HG03378 (cell line): Measurements from ENCODE around the gene MARCHF9.
"Not testable (repeated sequence)": the region's sequence is repeated elsewhere in the genome, so short reads cannot be mapped to it uniquely, and the experiment has no call there.

Experiments used
- ATAC-seq: cut with Tn5 transposase; IDR thresholded peaks from one replicate; pipeline ENCODE4 v1.9.1; 2021; ENCODE audit warnings: mild to moderate bottlenecking, moderate library complexity; ENCODE audit not compliant: unreplicated experiment

MARCHF9 gene

DNA sequence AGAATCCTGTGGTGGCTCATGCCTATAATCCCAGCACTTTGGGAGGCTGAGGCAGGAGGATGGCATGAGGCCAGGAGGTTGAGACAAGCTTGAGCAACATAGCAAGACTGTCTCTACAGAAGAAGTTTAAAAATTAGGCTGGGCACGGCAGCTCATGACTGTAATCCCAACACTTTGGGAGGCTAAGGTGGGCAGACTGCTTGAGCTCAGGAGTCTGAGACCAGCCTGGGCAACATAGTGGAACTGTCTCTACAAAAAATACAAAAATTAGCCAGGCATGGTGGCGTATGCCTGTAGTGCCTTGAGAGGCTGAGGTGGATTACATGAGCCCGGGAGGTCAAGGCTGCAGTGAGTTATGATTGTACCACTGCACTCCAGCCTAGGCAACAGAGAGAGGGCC lies 13.0 kb downstream of the MARCHF9 start:
- ATAC-seq, result no peak

DNA sequence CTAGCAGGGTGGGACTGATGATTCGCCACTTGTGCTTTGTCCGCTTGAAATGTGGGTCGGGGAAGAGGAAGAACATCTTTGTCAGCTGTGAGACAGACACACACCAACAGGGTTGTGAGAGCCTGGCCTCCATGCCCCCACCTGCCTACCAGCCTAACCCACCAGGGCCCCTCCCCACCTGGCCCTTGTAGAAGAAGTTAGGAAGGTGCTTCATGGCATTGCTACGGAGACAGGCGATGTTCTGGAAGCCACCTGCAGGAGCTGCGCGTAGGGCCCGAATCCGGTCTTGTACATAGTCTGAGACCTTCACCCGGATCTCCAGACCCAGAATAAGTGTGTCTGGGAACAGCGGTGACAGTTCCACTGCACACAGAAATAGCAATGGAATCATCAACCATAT lies 14.7 kb downstream of the MARCHF9 start:
- no peak for ATAC-seq

DNA sequence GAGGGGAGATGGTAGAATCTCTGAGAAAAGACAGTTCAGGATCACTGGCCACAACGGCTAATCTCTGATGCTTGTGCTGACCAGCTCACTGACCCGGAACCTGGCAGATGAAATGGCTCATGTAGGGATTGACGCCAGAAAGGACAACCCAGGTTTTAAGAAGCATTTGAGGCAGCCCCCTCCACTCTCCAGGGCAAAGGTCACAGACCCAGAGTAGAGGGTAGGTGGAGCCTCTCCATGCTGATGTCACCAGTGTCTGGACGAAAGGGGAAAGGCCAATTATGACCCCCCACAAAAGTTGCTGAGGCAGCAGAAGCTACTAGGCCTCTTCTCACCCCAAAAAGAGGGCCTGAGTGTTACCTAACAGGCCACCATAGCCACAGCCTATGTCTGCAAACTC lies 15.8 kb downstream of the MARCHF9 start:
- ATAC-seq, result no peak

DNA sequence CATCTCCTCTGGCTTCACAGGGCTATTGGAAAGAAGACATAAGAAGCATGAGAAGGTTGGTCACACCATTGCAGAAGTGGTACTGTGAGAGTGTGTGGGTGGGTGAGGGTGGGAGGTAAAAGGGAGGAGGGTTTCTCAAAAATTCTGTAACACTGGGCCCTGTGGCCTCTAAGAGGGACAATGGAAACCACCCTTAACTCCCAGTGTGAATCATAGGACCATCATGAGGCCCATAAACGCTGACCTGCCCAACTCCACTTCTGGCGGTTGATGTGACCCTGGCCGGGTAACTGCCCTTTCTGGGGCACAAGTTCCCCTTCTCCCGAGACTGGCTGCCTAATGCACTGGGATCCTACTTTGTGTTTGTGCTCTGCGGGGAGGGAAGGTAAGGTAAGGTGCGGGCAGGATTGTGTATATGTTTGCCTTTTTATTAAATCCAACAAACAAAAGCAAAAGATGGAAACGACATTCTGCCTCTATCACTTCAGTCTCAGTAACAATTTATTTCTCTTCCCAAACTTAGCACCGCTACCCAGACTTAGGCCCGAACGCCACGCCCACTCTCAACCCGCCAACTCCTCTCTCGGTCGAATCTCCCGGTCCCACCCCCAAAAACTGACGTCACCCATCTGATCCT lies 16.5 kb downstream of the MARCHF9 start:
- ATAC-seq, result peak; percentile 79

DNA sequence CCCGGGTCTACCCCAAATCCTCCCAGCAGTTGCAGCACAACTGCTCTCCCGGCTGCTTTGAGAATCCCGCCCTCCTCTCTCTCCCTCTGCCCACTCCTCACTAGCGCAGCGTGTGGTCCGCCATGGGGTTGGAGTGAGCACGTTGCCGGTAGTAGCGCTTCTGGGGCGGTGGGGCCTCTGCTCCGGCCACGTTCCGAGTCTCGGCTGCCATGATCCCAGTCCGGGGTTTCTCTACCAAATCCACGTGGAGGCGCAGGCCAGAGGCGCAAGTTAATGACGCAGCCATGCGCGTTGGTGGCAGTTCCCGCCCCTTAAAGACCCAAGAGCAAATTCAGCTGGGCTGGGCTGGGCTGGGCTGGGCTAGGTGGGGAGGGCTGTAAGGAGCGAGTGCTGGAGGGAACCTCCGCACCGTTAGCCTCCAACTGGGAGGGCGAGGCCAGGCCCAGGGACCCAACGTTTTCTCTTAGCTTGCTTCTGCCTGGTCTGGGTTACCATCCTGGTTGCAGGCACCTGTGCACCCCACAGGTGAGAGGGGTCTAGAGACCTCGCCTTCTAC lies 17.0 kb downstream of the MARCHF9 start, which contains the start of gene METTL1:
TSS of gene METTL1 (minus strand) at position 233 of the 556 bp plus-strand sequence. CDS start at position 211, 22 bp downstream.
- peak; percentile 75 for ATAC-seq

DNA sequence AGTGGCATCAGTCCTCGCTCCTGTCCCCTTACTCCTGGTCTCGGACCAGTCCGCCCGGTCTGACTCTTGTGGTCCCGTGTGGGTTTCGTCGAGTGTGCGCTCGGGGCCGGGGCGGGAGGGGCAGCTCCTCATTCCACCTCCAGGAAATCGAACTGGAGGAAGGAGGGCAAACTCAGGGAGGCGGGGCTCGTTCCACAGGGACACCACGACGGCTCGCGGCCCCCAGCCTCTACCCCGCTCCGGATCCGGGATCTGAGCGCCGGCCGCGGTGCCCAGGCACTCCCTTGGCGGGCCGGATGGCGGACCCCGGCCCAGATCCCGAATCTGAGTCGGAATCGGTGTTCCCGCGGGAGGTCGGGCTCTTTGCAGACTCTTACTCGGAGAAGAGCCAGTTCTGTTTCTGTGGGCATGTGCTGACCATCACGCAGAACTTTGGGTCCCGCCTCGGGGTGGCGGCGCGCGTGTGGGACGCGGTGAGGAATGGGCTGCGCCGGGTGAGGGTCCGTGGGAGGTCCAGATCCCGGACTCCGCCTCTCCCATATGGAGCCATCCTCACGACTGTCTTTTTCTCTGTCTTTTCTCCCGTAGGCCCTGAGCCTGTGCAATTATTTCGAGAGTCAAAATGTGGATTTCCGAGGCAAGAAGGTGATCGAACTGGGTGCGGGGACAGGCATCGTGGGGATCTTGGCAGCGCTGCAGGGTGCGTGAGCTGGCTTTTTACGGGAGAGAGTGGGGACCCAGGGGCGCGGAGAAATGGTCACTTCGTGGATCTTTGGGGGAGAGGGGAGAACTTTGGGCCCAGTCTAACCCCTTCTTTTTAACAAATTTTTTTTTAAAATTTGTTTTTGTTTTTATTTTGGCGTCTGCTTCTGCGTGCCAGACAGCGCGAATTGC lies 17.8 kb downstream of the MARCHF9 start, which contains the start of gene EEF1AKMT3:
TSS of gene EEF1AKMT3 (plus strand) at position 186 of the 894 bp plus-strand sequence. CDS start at position 297, 111 bp downstream.
- ATAC-seq, result peak; percentile 7

DNA sequence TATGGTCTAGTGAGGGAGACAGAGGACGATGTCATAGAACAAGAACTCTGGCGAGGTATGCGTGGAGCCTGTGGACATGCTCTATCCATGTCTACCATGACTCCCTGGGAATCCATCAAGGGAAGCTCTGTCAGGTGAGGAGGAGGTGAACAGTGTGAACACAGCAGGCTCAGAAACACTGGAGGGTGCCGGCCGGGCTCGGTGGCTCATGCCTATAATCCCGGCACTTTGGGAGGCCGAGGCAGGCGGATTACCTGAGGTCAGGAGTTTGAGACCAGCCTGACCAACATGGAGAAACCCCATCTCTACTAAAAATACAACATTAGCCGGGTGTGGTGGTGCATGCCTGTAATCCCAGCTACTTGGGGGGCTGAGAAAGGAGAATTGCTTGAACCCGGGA lies 19.7 kb downstream of the MARCHF9 start:
- not testable (repeated sequence) for ATAC-seq

DNA sequence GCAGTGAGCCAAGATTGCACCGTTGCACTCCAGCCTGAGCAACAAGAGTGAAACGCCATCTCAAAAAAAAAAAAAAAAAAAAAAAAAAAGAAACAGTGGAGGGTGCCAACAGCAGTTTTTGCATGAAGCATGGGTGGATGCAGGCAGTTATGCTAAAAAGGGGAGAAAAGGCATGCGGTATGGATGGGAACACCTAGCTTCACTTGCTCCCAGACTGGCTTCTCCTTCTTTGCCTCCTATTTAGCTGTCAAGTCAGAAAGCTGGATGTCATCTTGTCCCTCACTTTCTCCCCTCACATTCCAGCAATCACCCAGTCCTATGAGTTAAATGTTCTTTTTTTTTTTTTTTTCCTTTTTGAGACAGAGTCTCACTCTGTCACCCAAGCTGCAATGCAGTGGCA lies 20.1 kb downstream of the MARCHF9 start:
- no peak for ATAC-seq

DNA sequence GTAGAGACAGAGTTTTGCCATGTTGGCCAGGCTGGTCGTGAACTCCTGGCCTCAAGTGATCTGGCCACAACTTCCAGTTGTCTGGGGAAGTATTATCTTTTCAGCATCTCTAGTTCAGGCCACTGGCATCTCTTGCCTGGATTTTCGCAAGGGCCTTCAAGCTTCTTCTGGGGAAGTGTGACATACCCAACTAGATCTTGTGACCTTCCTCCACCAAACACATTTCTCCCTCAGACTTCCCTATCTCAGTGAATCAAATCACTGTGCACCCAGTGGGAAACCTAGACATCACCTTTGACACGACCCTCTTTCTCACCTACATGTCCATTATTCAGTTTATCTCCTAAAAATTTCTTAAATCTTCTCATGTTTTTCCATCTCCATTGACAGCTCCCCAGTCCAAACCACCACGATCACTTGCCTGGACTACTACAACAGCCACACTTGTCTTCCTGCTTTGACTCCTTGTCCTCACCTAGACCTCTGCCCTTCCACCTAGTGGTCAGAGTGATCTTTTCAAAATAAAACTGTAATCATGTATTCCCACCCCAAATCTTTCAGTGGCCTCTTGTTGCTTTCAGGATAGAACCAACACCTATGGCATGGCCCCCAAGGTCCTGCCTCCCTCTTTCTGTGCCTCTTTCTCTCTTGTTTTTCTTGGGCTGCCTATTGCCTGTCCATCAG lies 20.8 kb downstream of the MARCHF9 start:
- ATAC-seq, result no peak

DNA sequence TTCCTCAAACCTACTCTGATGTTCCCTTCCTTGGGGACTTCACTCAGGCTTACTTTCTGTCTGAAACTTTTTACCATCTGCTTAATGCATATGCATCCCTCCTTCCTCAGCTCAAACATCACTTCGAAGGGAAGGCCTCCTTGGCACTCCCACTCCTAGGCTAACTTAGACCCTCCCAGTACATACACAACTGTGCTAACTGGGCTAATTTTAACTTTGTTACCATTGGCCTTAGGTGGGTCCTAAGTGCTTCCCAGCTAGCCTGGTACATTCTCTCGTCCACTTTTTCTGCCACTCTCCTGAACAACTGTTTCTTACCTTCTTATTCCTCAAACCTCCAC lies 21.3 kb downstream of the MARCHF9 start:
- no peak for ATAC-seq

DNA sequence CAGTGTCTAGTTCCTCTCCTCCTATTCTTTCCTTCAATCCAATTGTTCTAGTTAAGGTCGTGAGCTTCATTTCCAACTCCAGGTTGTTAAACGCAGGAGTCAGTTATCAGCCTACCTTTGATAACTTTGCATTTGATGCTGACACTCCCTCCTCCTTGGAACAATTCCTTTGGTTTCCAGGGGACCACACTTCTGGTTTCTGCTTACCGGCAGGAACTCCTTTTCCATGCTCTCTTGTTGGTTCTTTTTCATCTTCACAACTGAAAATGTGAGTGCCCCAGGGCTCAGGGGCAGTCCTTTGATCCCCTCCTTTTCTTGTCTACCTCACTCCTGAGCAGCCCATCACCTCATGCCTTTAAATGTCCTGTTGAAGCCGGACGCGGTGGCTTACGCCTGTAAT lies 22.5 kb downstream of the MARCHF9 start:
- ATAC-seq, result no peak

DNA sequence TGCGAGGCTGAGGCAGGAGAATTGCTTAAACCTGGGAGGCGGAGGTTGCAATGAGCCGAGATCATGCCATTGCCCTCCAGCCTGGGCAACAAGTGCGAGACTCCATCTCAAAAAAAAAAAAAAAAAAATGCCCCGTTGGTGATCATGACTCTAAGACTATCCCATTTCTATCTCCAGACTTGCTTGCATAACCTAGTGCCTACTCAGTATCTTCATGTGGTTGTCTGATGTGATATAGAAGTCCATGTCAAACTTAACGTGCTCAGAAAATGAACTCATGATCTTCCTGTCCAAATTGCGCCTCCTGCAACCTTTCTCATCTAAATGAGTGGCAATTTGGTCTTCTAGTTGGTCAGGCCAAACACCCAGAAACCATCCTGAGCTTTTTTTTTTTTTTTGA lies 23.0 kb downstream of the MARCHF9 start:
- no peak for ATAC-seq

DNA sequence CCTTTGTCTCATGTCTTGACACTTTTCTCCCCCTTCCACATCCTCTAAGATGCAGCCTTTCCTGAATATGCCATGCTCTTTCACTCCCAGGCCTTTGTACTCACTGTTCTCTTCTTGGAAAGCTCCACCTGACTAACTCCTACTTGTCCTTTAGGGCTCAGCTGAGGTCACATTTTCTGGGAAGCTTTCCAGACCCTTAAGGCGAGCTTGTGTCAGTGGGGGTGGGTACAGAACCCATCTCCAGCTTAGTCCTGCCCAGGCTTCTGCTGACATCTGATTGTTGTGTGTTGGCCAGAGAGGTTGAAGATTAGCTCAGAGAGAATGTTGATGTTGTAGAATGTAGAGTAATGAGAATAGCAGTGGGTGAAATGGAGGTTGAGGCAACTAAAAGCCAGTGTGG lies 24.8 kb downstream of the MARCHF9 start:
- ATAC-seq, result no peak

DNA sequence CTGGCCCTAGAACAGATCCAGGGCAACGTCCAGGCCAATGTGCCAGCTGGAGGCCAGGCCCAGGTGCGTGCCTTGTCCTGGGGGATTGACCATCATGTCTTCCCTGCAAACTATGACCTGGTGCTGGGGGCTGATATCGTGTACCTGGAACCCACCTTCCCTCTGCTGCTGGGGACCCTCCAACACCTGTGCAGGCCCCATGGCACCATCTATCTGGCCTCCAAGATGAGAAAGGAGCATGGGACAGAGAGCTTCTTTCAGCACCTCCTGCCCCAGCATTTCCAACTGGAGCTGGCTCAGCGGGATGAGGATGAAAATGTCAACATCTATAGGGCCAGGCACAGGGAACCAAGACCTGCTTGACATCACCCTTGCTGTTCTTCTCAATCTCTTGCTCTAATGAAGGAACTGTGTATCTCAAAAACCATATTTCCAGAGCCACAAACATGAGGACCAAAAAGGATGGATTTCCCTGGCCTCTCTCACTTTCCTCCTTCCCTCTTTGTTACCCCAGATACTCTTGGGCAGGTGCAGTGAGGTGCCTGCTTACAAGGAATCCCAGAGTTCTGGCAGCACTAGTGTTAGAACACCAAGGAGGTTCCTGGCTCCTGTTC lies 25.5 kb downstream of the MARCHF9 start:
- ATAC-seq, result no peak

DNA sequence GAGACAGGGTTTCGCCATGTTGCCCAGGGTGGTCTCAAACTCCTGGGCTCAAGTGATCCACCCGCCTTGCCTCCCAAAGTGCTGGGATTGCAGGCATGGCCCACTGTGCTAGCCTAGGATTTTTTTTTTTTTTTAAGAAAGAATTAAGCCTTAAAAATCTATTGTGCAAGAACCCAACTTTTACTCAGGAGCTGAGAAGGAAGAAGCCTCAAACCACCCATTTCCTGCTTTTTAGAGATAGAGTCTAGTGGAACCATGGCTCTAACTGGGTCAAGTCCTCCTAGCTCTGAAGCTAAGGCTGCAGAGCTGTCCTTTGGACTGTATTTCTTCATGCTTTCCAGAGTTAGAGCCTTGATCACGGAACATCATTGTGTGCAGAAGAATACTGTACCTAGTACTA lies 26.3 kb downstream of the MARCHF9 start:
- ATAC-seq, result no peak

DNA sequence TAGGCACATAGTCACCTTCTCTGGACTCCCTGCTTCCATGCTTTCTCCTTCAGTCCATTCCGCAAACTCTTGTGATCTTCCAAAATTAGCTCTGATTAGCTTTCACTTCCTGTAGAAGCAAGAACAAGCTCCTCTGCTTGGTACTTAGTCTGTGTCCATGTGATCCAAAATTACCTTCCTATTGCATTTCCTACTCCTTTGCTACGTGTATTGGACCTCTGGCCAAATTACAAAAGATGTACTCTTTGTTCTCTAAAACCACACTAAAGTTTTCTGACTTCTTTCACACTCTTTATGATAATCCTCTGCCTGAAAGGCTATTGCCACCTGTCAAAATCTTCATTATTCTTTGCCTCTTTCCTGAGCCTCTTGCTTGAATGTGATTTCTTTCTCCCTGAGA lies 26.9 kb downstream of the MARCHF9 start:
- no peak for ATAC-seq

DNA sequence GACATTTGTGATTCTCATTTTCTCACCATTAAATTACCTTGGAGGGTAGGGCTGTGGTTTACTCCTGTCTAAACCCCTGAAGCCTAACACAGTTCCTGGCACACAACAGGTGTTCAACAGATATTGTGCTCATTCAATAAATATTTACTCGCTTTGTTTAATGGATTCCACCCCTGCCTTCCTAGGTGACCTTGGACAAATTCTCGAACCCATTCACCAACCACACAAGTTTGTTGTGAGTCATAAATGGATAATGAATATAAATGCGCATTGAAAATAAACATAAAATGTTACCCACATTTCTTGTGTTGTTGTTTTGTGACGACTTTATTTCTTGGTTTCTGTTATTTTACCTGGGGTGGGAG lies 27.3 kb downstream of the MARCHF9 start:
- peak; percentile 8 for ATAC-seq

DNA sequence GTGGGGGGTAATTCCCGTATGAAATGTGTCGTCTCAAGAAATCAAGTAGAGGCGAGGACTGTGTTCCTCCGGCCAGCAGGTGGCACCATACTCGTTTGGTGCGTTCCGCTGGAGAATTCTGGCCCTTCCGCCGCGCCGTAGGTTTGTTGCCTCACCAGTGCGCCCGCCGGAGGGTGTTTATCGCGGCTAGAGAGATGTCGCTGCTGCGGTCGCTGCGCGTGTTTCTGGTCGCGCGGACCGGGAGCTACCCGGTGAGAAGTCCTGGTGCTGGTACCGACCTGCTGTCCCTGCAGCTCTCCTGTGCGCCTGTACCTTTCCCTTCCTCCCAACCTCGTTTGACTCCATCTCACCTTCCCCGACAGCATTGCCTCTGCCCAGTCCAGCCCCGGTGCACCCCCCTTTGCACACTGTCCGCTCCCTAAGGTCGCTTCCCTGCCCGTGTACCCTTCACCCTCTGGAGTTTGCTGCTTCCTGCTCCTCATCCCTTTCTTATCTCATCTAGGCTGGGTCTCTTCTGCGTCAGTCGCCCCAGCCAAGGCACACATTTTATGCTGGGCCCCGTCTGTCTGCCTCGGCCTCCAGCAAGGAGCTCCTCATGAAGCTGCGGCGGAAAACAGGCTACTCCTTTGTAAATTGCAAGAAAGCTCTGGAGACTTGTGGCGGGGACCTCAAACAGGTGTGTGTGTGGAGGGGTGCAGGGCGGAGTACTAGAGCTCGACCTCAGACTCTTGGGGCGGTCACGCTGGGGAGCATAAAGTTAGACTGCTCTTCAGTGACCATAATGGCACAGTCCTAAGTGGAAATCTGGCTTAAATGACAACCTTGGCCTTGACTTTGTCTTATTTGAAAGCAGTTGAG lies 27.9 kb downstream of the MARCHF9 start, which contains the start of gene TSFM:
TSS of gene TSFM (plus strand) at position 180 of the 858 bp plus-strand sequence. CDS start at position 195, 15 bp downstream.
- ATAC-seq, result peak; percentile 82

DNA sequence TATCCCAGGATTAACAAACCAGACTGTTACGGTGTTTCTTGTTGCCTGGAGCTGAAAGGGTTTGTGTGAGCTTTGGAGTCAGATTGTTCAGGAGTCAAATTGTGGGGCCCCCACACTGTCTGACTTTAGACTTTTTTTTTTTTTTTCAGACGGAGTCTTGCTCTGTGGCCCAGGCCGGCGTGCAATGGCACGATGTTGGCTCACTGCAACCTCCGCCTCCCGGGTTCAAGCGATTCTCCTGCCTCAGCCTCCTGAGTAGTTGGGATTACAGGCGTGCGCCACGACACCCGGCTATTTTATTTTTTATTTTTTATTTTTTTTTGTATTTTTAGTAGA lies 28.5 kb downstream of the MARCHF9 start:
- ATAC-seq, result no peak

DNA sequence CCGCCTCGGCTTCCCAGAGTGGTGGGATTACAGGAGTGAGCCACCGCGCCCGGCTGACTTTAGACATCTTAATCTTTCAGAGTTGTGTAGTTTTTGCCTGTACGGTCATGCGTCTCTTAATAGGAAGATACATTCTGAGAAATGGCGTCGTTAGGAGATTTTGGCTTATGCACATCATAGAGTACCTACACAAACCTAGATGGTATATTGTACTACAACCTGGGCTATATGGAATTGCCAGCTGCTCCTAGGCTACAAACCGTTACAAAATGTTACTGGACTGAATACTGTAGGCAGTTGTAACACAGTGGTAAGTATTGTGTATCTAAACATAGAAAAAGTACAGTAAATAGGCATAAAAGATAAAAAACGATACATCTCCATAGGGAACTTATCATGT lies 29.0 kb downstream of the MARCHF9 start:
- ATAC-seq, result no peak
